Measurements from ENCODE around the gene GTPBP3.
A peak's percentile ranks its signal among the peaks of the same experiment; 100 is the strongest.
"Not testable (repeated sequence)": the region's sequence is repeated elsewhere in the genome, so short reads cannot be mapped to it uniquely, and the experiment has no call there.

The GTPBP3 gene

GRCh38 chr19:17359905-17360800, 22.8 kb downstream of the GTPBP3 start:
- DNase-seq (ENCODE audit: low read depth), result no peak
- no peak overlapping the region for H3K4me3 ChIP-seq (ENCODE audit: low read depth, low read length)
- no peak for TF ChIP-seq CTCF (IDR thresholded peaks at IDR 0.05; ENCODE audit: low read depth, low read length, missing control alignments)

GRCh38 chr19:17363852-17364605, 26.7 kb downstream of the GTPBP3 start:
- H3K4me3 ChIP-seq (ENCODE audit: low read depth, low read length); DNase-seq (ENCODE audit: low read depth): not testable (repeated sequence)

- H3K4me3 ChIP-seq (ENCODE audit: low read depth, low read length), result no peak overlapping the region
- TF ChIP-seq CTCF (IDR thresholded peaks at IDR 0.05; ENCODE audit: low read depth, low read length, missing control alignments), result no peak
- no peak for DNase-seq (ENCODE audit: low read depth)
Observed at GRCh38 chr19:17365361-17365760, 28.0 kb downstream of the GTPBP3 start.

- peak; percentile 84 for DNase-seq (ENCODE audit: low read depth)
Observed at GRCh38 chr19:17370026-17370587, 32.8 kb downstream of the GTPBP3 start.

GRCh38 chr19:17376935-17377600, 39.7 kb downstream of the GTPBP3 start, which contains the start of gene PLVAP:
Gene PLVAP, minus strand, starts transcription at chr19:17377342. Its CDS starts 54 bp downstream, at chr19:17377288.
- TF ChIP-seq CTCF (IDR thresholded peaks at IDR 0.05; ENCODE audit: low read depth, low read length, missing control alignments), result peak; percentile 1
- no peak within 1 kb of the TSS for H3K4me3 ChIP-seq (ENCODE audit: low read depth, low read length)
- DNase-seq (ENCODE audit: low read depth), result no peak

More at GRCh38 chr19:17370026-17370587, 32.8 kb downstream of the GTPBP3 start:
- peak overlapping the region; percentile 12; the same call in 1 of the 2 replicates for H3K4me3 ChIP-seq (ENCODE audit: low read depth, low read length)
- no peak for TF ChIP-seq CTCF (IDR thresholded peaks at IDR 0.05; ENCODE audit: low read depth, low read length, missing control alignments)

- TF ChIP-seq CTCF (IDR thresholded peaks at IDR 0.05; ENCODE audit: low read depth, low read length, missing control alignments), result no peak
- DNase-seq (ENCODE audit: low read depth), result no peak
- no peak overlapping the region for H3K4me3 ChIP-seq (ENCODE audit: low read depth, low read length)
Observed at GRCh38 chr19:17378271-17378670, 40.9 kb downstream of the GTPBP3 start.

Data from GM12864 (cell line).